GM18909 (cell line): ENCODE data around the gene PTPRG.

Source experiments
- ATAC-seq: cut with Tn5 transposase; IDR thresholded peaks from one replicate; pipeline ENCODE4 v1.9.1; 2021; ENCODE audit warnings: mild to moderate bottlenecking; ENCODE audit not compliant: unreplicated experiment, poor library complexity

Gene PTPRG

GRCh38 chr3:61615643-61616042 is 54.3 kb downstream of the PTPRG start:
- no peak for ATAC-seq

DNA sequence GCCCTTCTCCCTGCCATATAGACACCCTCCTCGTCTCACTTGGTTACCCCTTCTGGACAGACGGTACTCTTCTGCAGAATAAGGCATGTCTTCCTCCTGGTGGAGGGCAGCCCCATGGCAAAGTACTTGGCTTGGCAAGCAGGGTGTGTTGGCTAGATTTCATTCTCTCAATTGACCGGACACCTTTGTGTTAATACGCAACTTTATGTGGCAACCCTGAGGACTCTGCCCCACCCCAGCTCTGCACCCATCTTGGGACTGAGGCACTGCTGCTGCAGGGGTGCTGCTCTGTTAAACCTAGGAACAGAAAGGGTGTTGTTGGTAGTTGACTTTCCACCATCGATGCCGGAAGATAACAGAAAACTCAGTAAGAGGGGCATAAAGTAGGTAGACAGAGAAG is 55.2 kb downstream of the PTPRG start:
- ATAC-seq = no peak

GRCh38 chr3:61617041-61617440 is 55.7 kb downstream of the PTPRG start:
- ATAC-seq = no peak

GRCh38 chr3:61617651-61618050 is 56.3 kb downstream of the PTPRG start:
- ATAC-seq = no peak

DNA sequence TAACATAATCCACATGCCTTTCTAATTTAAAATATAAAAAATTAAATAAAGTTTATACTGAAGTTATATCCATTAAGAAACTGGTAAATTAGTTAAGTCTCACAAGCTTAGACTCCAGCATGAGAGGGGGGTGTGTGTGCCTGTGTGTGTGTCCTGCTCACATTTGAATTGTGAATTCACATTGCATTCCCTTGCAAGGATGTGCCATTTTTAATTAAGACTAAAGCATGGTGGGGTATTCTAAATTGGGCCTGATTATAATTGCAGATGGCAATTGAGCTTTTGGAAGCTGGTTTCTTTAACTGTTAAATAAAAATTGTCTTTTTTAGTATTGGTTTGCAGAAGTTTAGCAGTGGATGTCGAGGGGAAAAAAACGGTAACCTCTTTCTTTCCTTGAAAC is 56.9 kb downstream of the PTPRG start:
- no peak for ATAC-seq

- no peak for ATAC-seq
These were observed 57.5 kb downstream of the PTPRG start for GRCh38 chr3:61618871-61619270.

DNA sequence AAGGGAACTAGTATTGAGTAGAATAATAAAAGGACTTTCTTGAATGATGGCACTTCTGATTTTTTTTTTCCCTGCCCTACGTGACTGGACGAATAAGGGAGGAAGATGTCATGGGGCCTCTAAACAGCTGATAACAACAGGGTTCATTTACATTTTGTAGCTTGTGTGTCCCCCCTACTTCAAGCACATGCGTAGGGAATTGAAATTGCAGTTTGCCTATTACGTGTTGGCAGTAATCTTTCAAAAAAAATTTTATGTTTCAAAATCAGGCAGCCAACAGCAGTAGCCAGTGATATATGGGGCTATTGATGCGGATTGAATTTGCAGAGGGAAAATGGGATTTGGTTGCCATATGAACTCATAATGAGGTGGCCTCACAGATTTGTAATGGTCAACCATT is 58.7 kb downstream of the PTPRG start:
- no peak for ATAC-seq

DNA sequence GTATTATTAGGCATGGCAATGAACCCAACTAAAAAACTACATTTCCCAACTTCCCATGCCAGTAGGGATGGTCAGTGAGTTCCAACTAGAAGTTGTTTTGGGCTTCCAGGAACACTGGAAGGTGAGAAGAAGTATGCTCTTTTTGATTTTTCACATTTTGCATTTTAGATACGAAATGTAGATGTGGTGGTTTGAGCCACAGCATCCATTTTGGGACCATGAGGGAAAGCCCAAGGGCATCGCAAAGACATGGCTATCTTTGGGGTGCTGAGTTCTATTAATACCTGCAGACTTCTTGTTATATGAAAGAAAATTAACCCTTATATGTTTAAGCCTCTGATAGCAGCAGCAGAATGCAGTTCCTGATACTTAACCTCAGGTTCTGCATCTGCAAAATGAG is 62.9 kb downstream of the PTPRG start:
- ATAC-seq = no peak

- ATAC-seq = no peak
These were observed 64.1 kb downstream of the PTPRG start for GRCh38 chr3:61625429-61625828.

- no peak for ATAC-seq
These were observed 65.1 kb downstream of the PTPRG start for GRCh38 chr3:61626484-61626883.

DNA sequence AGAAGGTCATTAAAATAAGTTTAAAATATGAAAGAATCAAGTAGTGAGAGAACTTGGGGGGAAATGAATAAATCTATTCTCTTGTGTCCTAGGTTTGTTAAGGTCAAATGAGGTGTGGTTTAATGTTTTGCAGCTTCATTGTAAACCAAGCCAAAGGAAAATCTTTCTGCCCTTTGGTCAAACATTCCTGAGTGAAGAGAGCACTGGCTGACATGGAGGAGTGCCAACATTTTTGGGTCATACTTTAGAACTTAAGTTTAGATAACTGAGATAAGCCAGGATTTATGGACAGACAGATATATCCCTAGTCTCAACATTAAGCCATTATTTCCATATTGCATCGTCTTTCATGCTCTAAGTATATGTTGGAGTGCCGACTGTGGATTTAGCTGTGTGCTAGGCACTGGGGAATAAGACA is 66.4 kb downstream of the PTPRG start:
- no peak for ATAC-seq

DNA sequence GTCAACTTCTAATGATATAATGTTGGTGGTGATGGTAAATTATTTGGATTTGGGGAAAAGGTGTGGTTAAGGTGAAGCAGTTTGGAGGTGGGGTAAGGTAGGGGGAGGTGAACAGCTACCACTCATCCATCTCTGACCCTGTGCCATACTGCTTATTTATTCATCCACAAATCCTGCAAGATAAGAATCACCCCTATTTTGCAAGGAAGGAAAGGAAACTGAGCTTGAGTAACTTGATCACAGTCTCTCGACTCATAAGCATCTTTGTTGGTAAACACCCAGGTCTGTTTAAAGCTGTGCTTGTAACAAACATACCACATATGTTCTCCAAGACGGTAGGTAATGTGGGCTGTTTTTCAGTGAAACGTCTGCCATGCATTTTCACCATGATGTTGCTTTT is 67.3 kb downstream of the PTPRG start:
- no peak for ATAC-seq

DNA sequence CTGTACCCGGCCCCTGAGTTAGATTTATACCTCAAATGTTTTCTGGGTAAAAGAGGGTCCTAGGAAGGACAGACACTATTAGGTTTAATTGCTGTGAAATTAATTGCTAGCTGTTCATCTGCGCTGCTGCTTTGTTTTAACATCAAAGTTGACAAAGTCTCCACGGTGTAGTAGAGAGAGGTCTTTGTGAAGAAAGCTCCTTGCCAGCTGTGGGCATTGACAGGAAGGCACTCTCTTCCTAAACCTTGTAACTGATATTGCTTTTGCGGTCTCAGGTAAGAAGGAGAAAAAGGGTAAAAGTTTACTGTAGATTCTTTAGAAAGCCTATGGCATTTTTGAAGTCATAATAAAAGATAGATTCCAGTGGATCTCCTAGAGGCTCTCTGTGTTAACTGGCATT is 68.1 kb downstream of the PTPRG start:
- no peak for ATAC-seq

- no peak for ATAC-seq
These were observed 69.9 kb downstream of the PTPRG start for GRCh38 chr3:61631108-61631769.

DNA sequence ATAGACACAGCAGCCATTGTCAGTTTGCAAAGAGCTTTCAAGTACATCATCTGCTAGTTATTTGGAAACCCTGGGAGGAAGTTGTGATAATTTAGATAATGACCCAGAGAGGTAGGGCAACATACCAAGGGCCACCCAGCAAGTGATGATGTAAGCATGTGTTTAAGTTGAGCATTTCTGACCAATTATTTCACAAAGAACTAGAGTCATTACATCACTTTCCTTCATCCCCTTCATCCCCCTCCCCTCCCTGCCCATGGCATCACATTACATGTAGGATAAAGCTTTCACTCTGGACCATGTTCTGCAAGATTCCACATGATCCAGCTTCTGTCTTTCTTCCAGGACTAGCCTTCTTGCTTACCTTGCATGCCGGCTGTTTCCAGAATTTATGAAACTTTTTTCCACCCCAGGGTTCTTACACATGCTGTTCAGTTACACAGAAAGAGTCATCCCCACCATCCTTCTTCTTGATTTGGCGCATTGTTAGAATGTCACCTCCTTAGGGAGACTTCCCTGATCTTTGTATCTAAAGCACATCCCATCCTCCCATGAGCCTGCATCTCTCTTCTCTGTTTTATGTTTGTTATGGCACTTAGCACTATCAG is 71.3 kb downstream of the PTPRG start:
- no peak for ATAC-seq

- ATAC-seq = no peak
These were observed 73.3 kb downstream of the PTPRG start for GRCh38 chr3:61634678-61635077.

- peak; percentile 75 for ATAC-seq
These were observed 76.0 kb downstream of the PTPRG start for GRCh38 chr3:61637088-61638051.

GRCh38 chr3:61638741-61639140 is 77.4 kb downstream of the PTPRG start:
- ATAC-seq = no peak

GRCh38 chr3:61639991-61640390 is 78.6 kb downstream of the PTPRG start:
- no peak for ATAC-seq

GRCh38 chr3:61645148-61645547 is 83.8 kb downstream of the PTPRG start:
- no peak for ATAC-seq

- no peak for ATAC-seq
These were observed 85.0 kb downstream of the PTPRG start for GRCh38 chr3:61646360-61646759.
